ENCODE data around the gene RALB. TPM values are rescaled to one million over a fixed set of nuclear protein-coding genes. Genes with fewer than 3 reads are reported as not detected.

Gene RALB
- total RNA-seq, 1 donor from 2014 or later = 23.5 TPM

DNA sequence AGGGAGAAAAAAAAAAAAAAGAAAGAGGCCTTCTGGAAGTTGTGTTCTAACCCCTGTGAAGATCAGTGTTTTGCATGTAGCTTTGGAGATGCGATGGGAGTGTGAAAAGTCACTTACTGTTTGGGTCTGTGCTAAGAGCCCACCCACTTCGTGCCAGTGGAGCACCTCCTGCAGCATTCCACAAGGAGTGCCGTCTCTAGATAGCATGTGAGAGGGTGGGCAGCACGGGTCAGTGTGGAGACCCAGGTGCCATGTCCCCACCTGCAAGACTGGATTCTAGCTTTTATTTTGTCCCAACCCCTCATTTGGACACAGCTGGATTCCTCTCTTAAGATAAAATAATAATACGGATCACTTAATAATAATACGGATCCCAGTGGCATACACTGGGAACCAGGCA is 17.0 kb upstream of the RALB start:
- Mint-ChIP-seq H3K27ac (ENCODE audit: unreplicated experiment) (no peak overlapping the region), H3K27me3 (ENCODE audit: low read depth) (no peaks in the 10 kb centered on the region), H3K4me1 (ENCODE audit: low read depth) (peaks cover 23% of the 10 kb centered on the region), H3K9me3 (ENCODE audit: low read depth) (peaks cover 2% of the 10 kb centered on the region), H3K36me3 (ENCODE audit: low read depth) (no peaks in the 10 kb centered on the region), H3K4me3 (ENCODE audit: unreplicated experiment) (no peak overlapping the region)
- no peak for DNase-seq (ENCODE audit: low spot score)
- TF ChIP-seq, protein P1, sequence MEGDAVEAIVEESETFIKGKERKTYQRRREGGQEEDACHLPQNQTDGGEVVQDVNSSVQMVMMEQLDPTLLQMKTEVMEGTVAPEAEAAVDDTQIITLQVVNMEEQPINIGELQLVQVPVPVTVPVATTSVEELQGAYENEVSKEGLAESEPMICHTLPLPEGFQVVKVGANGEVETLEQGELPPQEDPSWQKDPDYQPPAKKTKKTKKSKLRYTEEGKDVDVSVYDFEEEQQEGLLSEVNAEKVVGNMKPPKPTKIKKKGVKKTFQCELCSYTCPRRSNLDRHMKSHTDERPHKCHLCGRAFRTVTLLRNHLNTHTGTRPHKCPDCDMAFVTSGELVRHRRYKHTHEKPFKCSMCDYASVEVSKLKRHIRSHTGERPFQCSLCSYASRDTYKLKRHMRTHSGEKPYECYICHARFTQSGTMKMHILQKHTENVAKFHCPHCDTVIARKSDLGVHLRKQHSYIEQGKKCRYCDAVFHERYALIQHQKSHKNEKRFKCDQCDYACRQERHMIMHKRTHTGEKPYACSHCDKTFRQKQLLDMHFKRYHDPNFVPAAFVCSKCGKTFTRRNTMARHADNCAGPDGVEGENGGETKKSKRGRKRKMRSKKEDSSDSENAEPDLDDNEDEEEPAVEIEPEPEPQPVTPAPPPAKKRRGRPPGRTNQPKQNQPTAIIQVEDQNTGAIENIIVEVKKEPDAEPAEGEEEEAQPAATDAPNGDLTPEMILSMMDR (IDR thresholded peaks at IDR 0.05) = no peak

DNA sequence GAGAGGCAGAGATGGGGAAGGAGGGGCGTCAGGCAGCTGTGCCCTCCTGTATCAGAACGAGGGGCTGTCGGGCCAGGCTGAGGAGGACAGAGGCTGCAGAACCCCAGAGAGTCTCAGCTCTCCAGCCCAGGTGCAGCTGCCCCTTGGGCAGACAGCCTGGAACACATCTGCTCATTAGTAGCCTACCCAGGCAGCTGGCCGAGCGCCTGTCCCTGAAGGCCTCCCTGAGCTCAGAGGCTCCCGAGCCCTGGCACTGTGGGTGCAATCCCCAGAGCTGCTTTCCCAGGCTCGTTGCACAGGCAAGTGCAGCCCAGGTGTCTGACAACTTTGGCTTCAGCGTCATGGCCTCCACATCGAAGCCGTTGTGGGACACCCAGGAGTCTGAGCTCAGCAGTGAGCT is 16.3 kb upstream of the RALB start:
- no peaks in the 10 kb centered on the region for H3K27me3 Mint-ChIP-seq (ENCODE audit: low read depth)
- TF ChIP-seq, protein P1 (IDR thresholded peaks at IDR 0.05) = no peak
- no peak overlapping the region for H3K4me3 Mint-ChIP-seq (ENCODE audit: unreplicated experiment)
- DNase-seq (ENCODE audit: low spot score) = no peak
- H3K27ac Mint-ChIP-seq (ENCODE audit: unreplicated experiment) = no peak overlapping the region
- H3K36me3 Mint-ChIP-seq (ENCODE audit: low read depth) = no peaks in the 10 kb centered on the region
- peaks cover 2% of the 10 kb centered on the region for H3K9me3 Mint-ChIP-seq (ENCODE audit: low read depth)
- peaks cover 23% of the 10 kb centered on the region for H3K4me1 Mint-ChIP-seq (ENCODE audit: low read depth)

DNA sequence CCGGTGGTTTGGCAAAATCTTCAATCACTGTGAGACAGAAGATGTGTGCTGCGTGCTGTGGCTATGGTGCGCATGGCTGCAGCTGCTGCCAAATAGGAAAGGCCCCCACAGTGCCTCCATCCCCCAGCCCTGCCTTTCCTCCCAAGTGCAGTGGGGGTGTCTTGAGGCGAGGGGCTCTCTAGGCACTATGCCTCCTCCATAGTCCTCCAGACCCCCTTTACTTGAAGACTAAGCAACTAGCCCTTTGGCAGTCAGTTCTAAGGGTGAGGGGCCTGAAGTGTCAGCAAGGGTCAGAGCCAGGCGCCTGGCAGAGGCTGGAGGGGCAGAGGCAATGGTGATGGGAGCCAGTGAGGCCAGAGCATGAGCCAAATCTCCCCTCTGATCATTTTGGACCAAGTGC is 15.9 kb upstream of the RALB start:
- Mint-ChIP-seq H3K27me3 (ENCODE audit: low read depth) (no peaks in the 10 kb centered on the region), H3K4me1 (ENCODE audit: low read depth) (peaks cover 23% of the 10 kb centered on the region), H3K4me3 (ENCODE audit: unreplicated experiment) (no peak overlapping the region), H3K27ac (ENCODE audit: unreplicated experiment) (no peak overlapping the region), H3K9me3 (ENCODE audit: low read depth) (peaks cover 2% of the 10 kb centered on the region), H3K36me3 (ENCODE audit: low read depth) (no peaks in the 10 kb centered on the region)
- DNase-seq (ENCODE audit: low spot score) = no peak
- TF ChIP-seq, protein P1 (IDR thresholded peaks at IDR 0.05) = no peak

DNA sequence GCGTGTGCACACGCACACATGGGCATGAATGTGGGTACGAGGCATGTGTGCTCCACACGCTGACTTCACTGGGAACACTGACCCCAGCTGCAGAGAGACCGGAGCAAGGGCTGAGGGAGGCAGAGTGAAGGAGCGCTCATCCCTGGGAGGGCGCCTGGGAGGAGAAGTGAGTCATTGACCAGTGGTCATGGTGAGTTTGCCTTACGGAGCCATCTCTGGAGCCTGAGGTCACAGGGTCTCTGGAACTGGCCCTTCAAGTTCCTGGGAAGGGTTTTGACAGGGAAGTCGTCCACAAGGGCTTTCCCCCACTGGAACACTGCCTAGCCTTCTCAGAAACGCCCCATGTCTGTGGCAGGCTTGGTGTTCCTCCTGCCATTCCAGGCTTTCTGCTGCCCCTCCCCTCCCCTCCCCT is 15.2 kb upstream of the RALB start:
- H3K9me3 Mint-ChIP-seq (ENCODE audit: low read depth) = peaks cover 2% of the 10 kb centered on the region
- no peaks in the 10 kb centered on the region for H3K36me3 Mint-ChIP-seq (ENCODE audit: low read depth)
- TF ChIP-seq, protein P1 (IDR thresholded peaks at IDR 0.05) = no peak
- no peak for DNase-seq (ENCODE audit: low spot score)
- H3K4me1 Mint-ChIP-seq (ENCODE audit: low read depth) = peaks cover 23% of the 10 kb centered on the region
- no peak overlapping the region for H3K4me3 Mint-ChIP-seq (ENCODE audit: unreplicated experiment)
- no peak overlapping the region for H3K27ac Mint-ChIP-seq (ENCODE audit: unreplicated experiment)
- H3K27me3 Mint-ChIP-seq (ENCODE audit: low read depth) = no peaks in the 10 kb centered on the region

DNA sequence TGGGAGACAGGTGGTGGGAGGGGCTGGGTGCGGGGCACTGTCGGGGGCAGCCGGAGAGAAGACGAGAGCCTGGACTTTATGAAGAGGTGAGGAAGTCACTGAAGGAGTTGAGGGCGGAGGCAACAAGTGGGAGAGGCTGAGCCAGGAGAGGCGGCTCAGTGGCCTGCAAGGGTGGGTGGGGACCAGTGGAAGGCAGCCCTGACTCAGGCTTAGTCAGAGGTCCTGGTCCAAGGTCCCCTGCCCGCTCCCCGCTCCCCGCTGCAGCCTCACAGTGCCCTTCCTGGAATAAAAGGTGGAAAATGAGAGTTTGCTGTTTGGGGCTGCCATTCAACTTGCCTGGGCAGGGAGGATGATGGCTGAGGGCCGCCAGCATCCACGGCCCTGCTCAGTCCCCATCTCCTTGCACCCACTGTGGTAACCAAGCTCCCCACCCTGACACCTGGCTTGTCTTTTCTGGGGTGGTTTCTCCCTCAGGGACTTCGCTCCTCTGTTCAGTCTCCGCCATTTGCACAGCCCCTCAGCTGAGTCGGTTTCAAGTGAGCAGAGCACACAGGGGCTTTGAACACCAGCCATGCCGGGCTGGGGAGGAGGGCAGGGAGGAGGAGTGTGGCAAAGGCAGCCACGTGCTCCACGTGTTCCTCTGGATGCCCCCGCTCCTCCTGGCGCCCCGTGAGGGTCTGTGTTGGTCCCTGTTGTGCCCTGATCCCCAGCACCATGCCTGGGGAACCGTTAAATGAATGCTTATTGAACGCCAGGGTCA is 13.7 kb upstream of the RALB start:
- Mint-ChIP-seq H3K4me1 (ENCODE audit: low read depth) (peaks cover 26% of the 10 kb centered on the region), H3K36me3 (ENCODE audit: low read depth) (no peaks in the 10 kb centered on the region), H3K9me3 (ENCODE audit: low read depth) (peaks cover 2% of the 10 kb centered on the region), H3K4me3 (ENCODE audit: unreplicated experiment) (no peak overlapping the region), H3K27me3 (ENCODE audit: low read depth) (no peaks in the 10 kb centered on the region), H3K27ac (ENCODE audit: unreplicated experiment) (no peak overlapping the region)
- TF ChIP-seq, protein P1 (IDR thresholded peaks at IDR 0.05) = no peak
- no peak for DNase-seq (ENCODE audit: low spot score)
